ENCODE data around the gene PAN3. TPM values are rescaled to one million over a fixed set of nuclear protein-coding genes. Genes with fewer than 3 reads are reported as not detected.
A peak's percentile ranks its signal among the peaks of the same experiment; 100 is the strongest.

PAN3 gene
- total and polyA plus RNA-seq, 2 experiments from 2014 or later = 27.4 to 58.2 TPM

DNA sequence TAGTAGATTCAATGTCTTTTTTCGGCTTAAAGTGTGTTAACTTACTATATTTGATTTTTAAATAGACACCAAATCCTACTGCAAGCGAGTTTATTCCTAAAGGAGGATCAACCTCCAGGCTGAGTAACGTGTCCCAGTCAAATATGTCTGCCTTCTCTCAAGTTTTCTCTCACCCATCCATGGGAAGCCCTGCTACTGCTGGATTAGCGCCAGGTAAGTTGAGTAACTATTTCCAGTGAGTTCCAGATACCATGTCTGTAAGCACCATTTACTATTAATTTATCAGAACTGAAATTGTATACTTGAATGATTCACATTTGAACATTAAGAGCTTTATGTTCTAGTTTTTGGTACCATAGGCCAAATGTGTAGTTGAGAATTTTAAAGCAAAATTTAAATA is 81.8 kb downstream of the PAN3 start (continued):
- TF ChIP-seq, protein P1, sequence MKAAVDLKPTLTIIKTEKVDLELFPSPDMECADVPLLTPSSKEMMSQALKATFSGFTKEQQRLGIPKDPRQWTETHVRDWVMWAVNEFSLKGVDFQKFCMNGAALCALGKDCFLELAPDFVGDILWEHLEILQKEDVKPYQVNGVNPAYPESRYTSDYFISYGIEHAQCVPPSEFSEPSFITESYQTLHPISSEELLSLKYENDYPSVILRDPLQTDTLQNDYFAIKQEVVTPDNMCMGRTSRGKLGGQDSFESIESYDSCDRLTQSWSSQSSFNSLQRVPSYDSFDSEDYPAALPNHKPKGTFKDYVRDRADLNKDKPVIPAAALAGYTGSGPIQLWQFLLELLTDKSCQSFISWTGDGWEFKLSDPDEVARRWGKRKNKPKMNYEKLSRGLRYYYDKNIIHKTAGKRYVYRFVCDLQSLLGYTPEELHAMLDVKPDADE (IDR thresholded peaks at IDR 0.05) = no peak
- TF ChIP-seq, protein P2, sequence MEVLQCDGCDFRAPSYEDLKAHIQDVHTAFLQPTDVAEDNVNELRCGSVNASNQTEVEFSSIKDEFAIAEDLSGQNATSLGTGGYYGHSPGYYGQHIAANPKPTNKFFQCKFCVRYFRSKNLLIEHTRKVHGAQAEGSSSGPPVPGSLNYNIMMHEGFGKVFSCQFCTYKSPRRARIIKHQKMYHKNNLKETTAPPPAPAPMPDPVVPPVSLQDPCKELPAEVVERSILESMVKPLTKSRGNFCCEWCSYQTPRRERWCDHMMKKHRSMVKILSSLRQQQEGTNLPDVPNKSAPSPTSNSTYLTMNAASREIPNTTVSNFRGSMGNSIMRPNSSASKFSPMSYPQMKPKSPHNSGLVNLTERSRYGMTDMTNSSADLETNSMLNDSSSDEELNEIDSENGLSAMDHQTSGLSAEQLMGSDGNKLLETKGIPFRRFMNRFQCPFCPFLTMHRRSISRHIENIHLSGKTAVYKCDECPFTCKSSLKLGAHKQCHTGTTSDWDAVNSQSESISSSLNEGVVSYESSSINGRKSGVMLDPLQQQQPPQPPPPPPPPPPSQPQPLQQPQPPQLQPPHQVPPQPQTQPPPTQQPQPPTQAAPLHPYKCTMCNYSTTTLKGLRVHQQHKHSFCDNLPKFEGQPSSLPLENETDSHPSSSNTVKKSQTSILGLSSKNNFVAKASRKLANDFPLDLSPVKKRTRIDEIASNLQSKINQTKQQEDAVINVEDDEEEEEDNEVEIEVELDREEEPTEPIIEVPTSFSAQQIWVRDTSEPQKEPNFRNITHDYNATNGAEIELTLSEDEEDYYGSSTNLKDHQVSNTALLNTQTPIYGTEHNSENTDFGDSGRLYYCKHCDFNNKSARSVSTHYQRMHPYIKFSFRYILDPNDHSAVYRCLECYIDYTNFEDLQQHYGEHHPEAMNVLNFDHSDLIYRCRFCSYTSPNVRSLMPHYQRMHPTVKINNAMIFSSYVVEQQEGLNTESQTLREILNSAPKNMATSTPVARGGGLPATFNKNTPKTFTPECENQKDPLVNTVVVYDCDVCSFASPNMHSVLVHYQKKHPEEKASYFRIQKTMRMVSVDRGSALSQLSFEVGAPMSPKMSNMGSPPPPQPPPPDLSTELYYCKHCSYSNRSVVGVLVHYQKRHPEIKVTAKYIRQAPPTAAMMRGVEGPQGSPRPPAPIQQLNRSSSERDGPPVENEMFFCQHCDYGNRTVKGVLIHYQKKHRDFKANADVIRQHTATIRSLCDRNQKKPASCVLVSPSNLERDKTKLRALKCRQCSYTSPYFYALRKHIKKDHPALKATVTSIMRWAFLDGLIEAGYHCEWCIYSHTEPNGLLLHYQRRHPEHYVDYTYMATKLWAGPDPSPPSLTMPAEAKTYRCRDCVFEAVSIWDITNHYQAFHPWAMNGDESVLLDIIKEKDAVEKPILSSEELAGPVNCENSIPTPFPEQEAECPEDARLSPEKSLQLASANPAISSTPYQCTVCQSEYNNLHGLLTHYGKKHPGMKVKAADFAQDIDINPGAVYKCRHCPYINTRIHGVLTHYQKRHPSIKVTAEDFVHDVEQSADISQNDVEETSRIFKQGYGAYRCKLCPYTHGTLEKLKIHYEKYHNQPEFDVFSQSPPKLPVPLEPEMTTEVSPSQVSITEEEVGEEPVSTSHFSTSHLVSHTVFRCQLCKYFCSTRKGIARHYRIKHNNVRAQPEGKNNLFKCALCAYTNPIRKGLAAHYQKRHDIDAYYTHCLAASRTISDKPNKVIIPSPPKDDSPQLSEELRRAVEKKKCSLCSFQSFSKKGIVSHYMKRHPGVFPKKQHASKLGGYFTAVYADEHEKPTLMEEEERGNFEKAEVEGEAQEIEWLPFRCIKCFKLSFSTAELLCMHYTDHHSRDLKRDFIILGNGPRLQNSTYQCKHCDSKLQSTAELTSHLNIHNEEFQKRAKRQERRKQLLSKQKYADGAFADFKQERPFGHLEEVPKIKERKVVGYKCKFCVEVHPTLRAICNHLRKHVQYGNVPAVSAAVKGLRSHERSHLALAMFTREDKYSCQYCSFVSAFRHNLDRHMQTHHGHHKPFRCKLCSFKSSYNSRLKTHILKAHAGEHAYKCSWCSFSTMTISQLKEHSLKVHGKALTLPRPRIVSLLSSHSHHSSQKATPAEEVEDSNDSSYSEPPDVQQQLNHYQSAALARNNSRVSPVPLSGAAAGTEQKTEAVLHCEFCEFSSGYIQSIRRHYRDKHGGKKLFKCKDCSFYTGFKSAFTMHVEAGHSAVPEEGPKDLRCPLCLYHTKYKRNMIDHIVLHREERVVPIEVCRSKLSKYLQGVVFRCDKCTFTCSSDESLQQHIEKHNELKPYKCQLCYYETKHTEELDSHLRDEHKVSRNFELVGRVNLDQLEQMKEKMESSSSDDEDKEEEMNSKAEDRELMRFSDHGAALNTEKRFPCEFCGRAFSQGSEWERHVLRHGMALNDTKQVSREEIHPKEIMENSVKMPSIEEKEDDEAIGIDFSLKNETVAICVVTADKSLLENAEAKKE (CRISPR knock-in tag; IDR thresholded peaks at IDR 0.05) = no peak
- TF ChIP-seq POLR2AphosphoS5 (IDR thresholded peaks at IDR 0.05; ENCODE audit: low read depth) (no peak), EZH2 (IDR thresholded peaks at IDR 0.05; ENCODE audit: low read depth, unreplicated experiment) (no peak)

DNA sequence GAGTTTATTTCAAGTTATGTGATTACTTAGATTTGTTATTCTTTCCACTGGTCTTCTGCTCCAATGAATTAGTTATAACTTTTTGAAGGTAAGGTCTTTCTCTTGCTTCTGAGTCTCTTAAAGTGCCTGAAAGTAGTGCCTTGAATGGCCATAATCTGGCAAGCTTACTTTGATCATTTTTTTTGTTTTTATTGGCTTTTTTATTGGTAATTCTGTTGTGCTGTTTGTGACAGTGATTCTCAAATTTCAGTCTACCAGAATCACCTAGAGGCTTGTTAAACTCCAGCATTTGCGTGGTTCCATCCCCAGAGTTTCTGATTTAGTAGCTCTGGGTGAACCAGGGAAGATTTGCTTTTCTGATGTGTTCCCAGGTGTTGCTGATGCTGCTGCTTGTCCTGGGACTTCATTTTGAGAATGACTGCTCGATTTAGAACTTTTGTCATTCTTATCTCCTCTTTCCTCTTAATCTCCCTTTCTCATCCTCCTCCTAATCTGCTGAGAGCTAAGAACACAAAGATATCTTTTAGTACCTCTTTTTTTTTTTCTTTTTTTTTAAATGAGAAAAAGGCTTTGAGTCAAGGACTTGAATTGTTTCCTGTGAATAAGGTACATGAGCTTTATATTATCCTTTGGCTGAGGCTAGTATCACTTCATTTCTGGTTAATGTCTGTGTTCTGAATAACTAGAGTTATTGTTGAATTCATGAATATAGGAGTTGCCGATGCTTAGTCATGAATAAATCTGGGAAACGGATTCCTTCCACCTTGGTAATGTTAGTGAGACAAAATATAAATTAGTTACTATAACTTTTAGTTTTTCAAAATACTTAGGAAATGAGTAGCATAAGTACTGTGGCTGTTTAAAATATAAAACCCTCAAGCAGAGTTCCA is 91.4 kb downstream of the PAN3 start:
- Histone ChIP-seq H3K79me2 (replicated peaks; ENCODE audit: insufficient read depth) (no peaks in the 10 kb centered on the region), H3K27ac (ENCODE audit: low read depth) (peak overlapping the region; percentile 12), H3K4me3 (no peak overlapping the region), H3F3A (replicated peaks; ENCODE audit: low read depth) (no peaks in the 10 kb centered on the region), H4K20me1 (replicated peaks; ENCODE audit: insufficient read depth) (no peaks in the 10 kb centered on the region), H3K36me3 (ENCODE audit: insufficient read depth) (no peaks in the 10 kb centered on the region), H3K27me3 (ENCODE audit: insufficient read depth) (no peaks in the 10 kb centered on the region), H3K9me2 (ENCODE audit: insufficient read depth) (no peaks in the 10 kb centered on the region), H2AFZ (no peak overlapping the region), H3K4me1 (ENCODE audit: insufficient read depth) (peaks cover 16% of the 10 kb centered on the region), H3K4me2 (0 out of 2 replicates have a peak overlapping the region, but pooled peaks have one; percentile 5)
- ATAC-seq (peak; percentile 50; the same call in 2 of the 3 replicates), DNase-seq (ENCODE audit: low spot score) (peak; percentile 31)
- Mint-ChIP-seq H3K36me3 (ENCODE audit: low read depth) (0 out of 3 replicates have a peak, but pooled peaks cover 4% of the 10 kb centered on the region), H3K4me1 (peaks cover 30% of the 10 kb centered on the region), H3K9me3 (no peaks in the 10 kb centered on the region), H3K27me3 (ENCODE audit: insufficient read depth, low read depth, poor library complexity) (no peaks in the 10 kb centered on the region), H3K27ac (peak overlapping the region; percentile 78), H3K4me3 (no peak overlapping the region)
- TF ChIP-seq ZNF114 (CRISPR knock-in tag; IDR thresholded peaks at IDR 0.05) = no peak
- no peak for TF ChIP-seq ZNF331 (CRISPR knock-in tag; IDR thresholded peaks at IDR 0.05; ENCODE audit: low read depth)
- TF ChIP-seq CREB1 (CRISPR knock-in tag; IDR thresholded peaks at IDR 0.05; ENCODE audit: low read depth) = no peak
- TF ChIP-seq, protein P3, sequence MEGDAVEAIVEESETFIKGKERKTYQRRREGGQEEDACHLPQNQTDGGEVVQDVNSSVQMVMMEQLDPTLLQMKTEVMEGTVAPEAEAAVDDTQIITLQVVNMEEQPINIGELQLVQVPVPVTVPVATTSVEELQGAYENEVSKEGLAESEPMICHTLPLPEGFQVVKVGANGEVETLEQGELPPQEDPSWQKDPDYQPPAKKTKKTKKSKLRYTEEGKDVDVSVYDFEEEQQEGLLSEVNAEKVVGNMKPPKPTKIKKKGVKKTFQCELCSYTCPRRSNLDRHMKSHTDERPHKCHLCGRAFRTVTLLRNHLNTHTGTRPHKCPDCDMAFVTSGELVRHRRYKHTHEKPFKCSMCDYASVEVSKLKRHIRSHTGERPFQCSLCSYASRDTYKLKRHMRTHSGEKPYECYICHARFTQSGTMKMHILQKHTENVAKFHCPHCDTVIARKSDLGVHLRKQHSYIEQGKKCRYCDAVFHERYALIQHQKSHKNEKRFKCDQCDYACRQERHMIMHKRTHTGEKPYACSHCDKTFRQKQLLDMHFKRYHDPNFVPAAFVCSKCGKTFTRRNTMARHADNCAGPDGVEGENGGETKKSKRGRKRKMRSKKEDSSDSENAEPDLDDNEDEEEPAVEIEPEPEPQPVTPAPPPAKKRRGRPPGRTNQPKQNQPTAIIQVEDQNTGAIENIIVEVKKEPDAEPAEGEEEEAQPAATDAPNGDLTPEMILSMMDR (conservative IDR thresholded peaks at IDR 0.05; ENCODE audit: low read depth in 2 of 2) = no peak
- TF ChIP-seq, protein P1 (IDR thresholded peaks at IDR 0.05) = no peak
- no peak for TF ChIP-seq JUNB (IDR thresholded peaks at IDR 0.05; ENCODE audit: unreplicated experiment)
- no peak for TF ChIP-seq POLR2AphosphoS5 (IDR thresholded peaks at IDR 0.05; ENCODE audit: low read depth)
- no peak for TF ChIP-seq EZH2phosphoT487 (IDR thresholded peaks at IDR 0.05; ENCODE audit: unreplicated experiment)

Data from GM23338 (cell line).